ENCODE data around the gene PTPN5.

The PTPN5 gene

DNA sequence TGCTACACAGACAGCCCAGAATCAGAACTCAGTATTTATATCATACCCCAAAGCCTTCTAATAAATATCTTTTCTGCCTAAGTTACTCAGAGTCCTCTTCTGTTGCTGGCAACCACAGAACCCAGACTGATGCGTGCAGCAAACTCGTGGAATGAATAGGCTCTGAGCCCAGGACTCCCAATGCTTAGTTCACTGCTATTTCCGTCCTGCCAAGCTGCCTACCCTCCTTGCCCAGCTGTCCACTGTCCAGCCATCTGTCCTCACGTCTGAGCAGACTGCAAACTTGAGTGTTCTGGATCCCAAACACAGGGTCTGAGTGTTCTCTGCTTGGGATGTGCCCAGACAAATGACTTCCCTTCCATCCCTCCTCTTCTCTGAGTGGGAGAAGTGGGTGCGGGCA is 19.4 kb downstream of the PTPN5 start:
- no peak for DNase-seq

DNA sequence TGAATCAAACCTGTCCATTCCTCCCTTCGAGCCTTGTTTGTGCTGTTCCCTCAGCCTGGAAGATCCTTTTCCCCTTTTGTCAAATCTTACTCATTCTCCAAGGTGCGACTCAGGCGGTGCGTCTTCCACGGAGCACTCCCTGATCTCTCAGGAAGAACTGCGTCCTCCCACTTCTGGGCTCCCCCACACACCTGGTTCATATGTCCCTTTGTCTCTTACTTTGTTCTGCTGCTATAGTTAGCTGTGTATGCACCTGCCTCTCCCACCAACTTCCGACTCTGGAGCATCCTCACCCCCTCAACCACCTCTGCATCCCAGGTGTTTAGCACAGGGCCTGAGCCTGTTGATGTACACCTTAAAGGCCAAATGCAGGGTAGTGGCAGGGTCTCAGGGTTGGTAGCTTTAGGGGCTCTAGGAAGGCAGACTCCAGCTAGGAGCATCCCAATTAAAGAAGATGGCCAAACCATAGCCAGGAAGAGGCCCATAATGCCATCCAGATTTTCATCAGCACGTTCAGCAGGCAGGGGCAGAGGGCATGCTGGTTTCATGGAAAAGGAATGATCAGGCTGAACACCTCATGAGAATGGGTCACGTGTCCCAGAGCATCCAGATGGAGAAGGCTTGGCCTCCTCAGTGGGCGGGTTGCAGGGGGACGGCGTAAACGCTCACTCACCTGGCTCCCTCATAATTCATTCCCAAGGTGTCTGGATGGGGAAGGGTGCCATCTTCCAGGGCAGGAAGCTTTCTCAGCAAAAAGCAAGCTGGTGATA is 20.1 kb downstream of the PTPN5 start:
- DNase-seq: no peak

DNA sequence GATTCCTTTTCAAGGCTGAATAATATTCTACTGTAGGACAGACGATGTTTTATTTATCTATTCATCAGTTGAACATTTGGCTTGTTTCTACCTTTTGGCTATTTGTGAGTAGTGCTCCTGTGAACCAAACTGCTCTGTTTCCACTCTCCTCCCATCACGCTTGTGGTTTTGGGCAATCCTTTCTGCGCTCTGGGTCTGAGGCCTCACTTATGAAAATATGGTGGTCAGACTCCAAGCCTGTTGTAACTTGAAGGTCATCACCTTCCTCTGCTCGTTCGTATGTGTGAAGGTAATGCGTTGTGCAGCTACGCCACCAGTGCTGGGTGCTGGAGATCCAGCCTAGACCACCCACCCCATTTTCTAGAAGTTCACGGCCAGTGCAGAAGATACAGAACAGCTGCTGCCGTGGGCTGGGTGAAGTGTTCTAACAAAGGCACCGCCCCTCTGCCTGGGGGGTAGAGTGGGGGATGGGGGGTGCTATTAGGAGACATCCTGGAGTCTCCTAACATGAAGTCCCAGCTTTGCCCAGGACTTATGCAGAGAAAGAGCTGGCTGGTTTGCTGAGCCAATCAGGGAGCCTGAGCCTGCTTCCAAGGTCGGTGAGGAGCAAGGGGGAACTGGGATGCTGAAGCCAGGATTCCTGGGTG is 21.0 kb downstream of the PTPN5 start:
- DNase-seq: no peak

DNA sequence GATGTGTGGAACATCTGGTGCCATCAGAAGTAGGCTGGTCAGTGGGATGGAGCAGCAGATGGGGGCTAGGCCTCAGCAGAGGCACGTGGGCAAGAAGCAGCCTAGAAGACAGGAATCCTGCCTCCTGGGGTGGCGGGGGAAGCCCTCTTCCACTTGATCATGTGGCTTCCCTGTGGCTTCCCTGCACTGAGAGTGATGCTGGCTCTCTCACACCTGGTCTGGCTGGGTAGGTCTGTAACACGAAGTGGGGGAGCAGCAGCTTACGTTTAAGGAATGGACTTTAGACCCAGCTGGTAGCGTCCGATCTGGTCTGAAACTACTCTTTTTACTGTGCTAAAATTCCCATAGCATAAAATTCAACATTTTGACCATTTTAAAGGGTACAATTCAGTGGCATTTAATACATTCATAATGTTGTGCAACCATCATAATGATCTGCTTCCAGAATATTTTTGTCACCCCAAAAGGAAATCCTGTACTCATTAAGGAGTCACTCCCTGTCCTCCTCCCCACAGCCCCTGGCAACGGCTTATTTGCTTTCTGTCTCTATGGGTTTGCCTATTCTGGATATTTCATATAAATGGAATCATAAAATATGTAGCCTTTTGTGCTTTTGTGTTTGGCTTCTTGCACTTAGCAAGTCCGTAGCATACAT is 21.7 kb downstream of the PTPN5 start:
- no peak for DNase-seq

DNA sequence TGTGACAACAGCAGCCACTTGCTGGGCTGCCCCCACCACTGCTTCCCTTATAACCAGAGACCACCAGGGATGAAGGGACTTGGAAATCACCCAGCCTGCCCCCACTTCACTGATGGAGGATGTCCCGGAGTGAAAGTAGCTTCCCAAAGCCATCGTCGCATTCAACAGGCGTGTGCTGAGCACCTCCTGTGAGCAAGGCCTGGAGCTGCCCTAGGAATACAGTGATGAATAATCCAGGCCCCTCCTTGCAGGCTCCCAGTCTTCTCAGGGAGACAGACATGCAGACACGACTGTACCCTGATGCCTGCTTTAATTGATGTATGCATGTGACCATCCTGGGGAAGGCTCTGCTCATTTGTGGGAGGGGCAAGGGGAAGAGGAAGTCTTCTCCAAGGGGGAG is 22.6 kb downstream of the PTPN5 start:
- no peak for DNase-seq

DNA sequence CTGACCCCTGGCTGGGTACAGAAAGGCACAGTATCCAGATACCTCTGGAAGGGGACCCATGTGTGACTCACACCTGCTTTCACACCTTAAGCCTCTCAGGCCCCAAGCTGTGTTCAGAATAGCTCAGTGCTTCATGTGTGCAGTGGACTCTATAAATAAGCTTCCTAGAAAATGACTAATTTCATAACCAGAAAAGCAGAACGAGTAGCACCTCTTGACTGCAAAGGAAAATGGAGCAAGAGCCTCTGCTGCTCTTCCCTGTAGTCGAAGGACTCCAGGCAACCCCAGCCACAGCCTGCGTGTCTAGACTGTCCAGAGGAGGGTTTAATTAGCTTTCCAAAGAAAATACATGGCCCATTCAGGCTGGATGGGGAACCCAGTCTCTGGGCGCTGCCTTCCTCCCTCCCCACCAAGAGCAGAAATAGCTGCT is 23.1 kb downstream of the PTPN5 start:
- peak; percentile 12 for DNase-seq

DNA sequence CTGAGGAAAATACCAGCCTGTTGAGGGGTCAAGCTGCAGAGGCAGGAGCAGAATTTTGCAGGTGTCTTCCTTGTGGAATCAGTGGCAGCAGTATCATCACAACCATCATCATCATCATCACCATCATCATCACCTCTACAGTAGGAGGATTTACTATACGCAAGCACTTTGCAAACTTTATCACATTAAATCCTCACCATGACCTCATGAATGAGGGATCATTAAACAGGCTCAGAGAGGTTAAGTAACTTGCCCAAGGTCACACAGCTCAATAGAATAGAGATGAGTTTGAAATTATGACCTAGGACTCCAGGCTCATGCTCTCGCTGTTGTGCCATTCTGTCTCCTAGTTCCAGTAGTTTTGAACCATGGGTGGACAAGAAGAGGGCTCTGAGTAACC is 25.6 kb downstream of the PTPN5 start:
- no peak for DNase-seq

DNA sequence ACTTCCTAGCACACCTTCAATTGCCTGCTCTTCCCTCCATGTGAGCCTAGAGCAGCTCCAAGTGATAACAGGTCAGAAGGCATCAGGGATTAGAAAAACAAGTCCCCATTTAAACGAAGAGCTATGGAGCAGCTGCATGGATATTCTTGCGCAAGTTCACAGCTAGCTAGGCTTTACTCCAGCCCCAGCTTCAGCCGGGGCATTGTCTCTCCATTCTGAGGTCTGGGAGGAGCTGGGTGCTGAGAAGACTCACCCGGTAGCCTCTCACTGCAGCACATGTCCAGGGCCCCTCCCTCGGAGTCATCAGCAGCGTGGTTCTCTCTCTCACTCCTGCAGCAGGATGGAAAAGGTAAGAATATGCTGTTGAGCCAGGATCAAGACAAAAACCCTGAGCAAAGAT is 26.0 kb downstream of the PTPN5 start:
- no peak for DNase-seq

DNA sequence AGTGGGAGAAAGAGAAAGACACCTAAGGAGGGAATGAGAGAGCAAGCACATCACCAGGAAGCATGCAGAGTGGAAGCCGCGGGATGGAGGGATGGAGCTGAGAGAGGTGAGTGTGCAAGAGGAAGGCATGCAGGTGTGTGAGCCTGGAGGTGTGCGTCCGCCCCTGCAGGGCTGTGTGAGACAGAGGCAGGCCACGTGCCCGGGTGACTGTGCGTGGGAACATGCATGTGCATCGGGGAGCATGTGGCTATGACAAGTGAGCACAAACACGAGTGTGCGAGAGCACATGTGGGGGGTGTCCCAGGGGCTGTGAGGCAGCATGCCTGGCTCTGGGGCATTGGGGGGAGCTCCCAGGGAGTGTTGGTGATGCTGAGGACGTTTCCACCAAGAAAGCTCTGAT is 29.9 kb downstream of the PTPN5 start:
- DNase-seq: no peak

DNA sequence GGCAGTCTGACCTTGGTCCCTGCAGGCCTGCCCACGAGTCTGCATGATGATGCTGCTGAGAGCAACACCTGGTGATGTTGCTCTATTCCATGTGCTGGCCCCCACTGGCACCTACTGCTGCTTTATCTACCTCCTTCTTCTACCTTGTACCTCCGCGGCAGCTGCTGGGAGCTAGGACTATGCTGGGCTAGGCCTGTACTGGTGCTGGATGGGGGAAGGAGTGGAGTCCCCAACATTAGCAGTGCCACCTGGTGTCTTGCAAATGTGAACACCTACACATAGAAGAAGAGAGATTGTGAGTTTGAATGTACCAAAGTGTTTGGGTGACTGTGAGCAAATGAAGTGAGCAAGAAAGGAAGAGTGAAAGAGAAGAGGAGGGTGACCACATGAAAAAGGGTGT is 30.5 kb downstream of the PTPN5 start:
- no peak for DNase-seq

DNA sequence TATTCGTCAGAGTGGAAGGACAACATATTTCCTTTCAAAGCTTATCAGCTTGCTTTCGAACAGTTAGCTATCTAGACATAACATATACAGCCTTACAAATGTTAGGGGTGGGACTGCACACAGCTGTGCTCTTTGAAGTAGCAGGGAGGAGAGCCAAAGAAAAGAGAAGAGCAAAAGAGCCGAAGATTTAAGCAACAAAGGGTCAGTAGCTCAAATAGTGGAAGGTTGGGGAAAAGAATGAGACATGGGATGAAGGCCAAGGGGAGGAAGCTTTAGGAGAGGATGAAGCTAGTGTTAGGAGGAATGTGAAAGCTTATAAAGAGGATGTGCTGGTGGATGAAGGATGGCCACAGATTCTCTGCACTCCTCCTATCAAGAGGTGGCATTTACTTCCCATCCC is 33.8 kb downstream of the PTPN5 start:
- DNase-seq: no peak

DNA sequence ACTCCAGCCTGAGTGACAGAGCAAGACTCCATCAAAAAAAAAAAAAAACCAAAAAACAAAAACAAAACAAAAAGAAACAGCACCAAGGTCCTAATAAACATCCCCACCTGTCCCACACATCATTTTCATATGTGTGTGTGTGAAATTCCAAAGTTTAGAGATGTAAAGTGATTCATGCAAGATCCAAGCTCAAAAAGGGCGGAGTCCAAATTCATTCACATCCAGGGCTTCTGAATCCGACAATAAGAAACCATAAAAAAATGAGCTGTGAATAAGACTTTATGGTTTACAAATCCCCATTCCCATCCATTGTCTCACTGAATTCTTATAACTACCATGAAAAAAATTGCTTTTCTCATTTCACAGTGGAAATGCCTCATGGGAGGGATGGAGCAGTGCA is 34.7 kb downstream of the PTPN5 start:
- DNase-seq: no peak

DNA sequence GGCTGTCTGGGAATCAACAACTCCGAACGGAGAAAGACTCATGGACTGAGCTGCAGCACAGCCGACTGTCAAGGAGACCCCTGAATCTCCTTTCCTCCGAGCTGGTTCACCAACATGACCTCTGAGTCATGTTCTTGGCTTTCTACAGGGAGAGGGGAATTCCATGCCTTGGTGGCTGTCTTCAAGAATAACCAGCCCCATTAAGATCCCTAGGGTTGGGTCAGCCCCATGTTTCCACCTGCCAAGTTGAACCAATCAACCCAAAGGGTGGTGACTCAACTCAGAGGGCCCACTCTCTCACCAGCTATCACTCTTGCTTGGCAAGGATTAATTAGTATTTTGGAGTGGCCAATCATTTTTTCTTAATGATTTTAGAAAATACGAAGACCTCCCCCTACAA is 37.3 kb downstream of the PTPN5 start:
- DNase-seq: no peak

DNA sequence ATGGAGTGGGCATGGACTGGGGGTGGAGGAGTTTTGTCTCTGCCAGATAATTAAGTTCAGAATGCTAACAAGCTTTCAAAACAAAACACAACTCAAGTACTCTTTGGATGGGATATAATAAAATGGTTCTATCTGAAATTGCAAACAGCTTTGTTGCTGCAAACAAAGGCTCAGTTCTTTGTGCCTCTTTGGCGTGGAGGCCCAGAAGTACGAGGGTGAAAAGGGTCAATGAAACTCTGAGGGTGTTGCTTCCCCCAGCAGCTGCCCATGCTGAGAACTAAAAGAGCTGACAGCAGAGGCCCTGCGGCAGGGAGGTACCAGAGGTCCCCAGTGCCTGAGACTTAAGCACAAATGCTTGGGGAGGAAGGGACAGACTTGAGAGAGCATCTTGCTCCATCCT is 39.1 kb downstream of the PTPN5 start:
- DNase-seq: no peak

DNA sequence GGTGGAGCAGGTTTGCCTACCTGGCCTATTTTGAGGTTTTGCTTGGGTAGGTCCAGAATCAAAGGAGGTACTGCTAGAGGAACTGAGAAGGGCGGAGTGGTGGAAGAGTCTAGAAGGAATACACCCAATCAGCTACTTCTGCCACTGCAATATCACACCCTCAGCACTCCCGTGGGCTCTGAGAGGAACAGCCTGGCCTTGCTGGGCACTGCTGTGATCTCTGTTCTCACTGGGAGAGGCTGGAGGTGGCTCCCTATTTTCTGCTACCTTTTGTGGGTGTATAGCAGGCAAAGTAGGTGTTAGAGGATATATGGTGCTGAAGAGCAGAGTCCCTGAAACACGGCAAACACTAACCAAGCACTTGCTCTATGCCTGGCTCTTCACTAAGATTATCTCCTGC is 40.7 kb downstream of the PTPN5 start:
- DNase-seq: no peak

DNA sequence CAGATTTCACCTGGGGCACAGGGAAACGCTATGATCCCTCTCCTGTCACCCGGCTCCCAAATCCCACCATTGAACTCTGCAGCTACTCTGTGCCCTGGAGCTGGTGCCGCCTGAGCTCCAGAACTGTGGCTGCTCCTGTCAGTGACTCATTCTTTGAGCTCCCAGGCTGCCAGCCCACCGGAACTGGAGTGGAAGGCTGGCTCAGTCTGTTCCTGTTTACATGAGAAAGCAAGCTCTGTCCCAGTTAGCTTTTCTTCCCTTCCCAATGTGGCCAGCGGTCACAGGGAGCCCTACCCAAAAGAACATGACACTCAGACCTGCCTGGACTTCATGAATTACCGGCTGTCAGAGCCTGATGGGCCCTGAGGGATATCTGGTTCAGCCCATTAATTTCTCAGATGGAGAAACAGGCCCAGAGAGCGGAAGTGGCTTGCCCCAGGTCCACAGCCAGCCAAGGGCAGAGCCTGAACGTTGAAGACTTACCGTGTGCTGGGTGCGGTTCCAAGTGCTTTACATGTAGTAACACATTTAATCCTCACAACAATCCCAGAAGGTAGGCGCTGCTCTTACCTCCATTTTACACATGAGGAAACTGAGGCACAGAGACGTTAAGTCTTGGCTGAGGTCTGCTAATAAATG is 41.8 kb downstream of the PTPN5 start:
- no peak for DNase-seq

DNA sequence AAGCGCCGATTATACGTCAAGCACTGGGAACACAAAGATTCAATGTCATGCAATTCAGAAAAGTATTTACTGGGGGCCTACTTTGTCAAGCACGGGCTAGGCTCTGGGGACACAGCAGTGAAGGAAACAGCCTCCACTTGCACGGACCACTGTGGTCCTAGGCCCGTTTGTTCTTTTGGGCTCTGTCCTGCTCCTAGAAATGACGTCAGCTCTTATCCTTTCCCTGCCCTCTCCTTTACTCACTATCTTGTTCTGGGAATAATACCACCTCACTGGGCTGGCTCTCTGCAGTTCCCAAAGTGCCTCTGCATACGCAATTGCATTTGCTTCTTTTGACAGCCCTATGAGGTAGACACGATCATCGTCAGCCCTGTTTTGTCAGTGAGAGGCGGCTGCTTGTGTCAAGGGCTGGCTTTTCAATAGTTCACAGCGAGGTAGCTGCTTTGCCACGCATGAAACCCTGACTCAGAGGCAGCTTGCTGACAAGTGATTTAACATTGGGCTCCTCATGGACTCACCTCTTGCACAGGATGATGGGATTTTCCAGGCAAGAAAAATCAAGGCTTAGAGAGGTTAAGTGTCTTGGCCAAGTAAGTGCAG is 42.7 kb downstream of the PTPN5 start:
- no peak for DNase-seq

DNA sequence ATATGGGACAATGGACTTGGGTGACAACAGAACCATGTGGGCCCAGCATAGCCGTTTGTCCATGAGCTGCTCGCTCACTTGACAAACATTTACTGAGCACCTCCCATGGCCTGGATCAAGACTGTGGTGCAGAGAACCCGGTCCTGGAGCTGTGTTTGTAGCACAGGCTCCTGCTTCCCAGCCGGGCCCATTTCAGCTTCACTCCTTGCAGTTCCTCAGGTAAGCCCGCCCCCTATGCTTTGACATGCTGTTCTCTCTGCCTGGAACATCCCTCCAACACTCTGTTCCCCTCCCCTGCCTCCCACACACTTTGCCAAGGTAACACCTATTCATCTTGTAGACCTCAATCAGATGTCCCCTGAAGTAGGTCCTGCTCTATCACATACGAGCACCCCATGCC is 46.3 kb downstream of the PTPN5 start:
- no peak for DNase-seq

DNA sequence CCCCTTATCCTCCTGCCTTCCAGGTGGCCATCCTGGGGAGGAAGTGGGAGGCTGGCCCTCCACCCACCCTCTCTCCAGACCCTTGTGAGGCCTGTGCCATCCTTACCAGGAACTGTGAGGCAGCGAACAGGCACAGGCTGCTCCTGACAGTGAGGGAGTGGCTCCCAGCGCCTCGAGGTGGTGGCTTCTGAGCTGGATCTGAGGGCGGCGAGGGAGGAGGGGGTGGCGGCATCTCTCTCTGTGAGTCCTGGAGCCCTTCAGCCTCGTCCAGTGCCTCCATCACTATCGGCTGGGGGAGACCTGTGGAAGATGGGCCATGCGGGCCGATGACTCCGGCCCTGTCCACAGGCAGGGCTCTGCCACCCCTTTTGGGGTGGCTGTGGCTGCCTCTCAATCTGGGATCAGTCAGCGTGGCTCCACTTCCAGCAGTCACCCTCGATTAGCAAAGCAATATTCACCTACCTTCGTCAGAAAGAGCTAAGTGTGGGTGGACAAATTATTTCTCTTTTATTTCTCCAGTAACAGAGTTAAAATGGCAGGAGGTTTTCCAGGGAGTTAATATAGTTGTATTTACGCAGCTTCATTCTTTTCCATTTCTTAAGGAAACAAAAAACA is 47.6 kb downstream of the PTPN5 start:
- DNase-seq: no peak

DNA sequence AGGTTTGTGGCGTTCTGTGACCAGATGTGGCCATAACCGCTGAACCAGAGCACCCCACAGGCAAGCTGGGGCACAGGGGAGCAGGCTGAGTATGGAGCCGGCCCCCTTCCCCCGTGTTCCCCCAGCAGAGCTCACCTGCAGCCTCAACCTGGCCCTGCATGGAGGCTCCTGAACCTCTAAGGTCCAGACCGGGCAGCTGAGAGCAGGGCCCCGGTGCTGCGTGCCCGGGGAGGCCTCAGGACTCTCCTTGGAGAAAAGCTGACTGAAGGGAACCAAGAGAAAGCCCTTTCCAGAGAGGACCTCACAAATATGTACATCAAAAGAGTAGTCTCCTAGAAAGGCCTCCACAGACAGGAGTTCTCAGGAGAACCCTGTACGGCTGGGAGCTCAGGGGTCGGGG is 48.2 kb downstream of the PTPN5 start:
- no peak for DNase-seq

DNA sequence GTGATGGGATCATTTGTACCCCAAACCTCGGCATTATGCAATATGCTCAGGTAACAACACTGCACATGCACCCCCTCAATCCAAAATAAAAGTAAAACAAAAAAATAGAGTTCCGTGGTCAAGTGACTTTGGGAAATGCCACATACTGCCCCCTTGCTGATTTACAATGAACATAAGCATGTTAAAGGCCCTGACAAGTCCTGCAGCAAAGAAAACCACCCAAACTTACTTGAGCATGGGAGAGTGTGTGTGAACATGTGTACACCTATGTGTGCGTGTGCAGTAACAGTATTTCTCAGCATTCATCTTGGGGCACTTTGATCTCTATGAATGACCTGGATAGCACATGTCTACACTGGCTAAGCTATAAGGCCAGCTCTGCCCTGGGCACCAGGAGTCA is 49.8 kb downstream of the PTPN5 start:
- DNase-seq: no peak

DNA sequence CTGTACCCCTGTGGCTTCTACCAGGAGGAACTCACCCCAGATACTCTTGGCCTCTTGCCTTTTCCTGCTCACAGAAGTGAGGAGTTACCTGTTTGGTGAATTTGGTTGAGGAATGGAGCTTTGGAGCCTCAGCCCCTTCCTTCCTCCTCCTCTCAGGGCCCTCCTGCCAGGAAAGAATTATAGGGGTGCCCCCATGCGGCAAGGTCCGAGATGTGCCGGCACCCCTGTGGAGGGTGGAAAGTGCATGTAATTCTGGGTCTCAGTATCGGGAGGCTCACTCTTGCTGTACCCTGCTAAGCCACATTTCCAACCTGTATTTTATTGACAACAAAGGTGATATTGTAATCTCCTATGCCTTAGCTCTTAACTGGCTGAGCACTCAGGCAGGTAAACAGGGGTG is 51.9 kb downstream of the PTPN5 start:
- DNase-seq: no peak

DNA sequence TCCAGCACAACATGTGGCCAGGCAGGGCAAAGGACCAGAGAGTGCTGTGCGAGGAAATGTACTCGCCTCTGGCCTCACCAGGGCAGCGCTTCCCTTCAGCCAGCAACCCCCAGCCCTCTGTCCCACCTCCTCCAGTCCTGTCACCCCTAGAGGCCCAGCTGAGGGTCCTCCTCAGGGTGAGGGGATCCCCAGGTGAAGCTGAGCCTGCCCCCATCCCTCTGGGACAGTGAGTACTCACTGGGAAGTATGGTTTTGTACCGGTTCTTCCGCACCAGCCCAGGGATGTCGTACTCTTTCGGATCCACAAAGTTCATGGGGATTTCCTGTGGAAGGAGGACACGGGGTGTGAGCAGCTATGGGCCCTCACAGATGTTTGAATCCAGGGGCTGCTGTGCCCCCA is 54.0 kb downstream of the PTPN5 start:
- no peak for DNase-seq
